ENCODE data around the gene ELMOD3.

- TF ChIP-seq CTCF (IDR thresholded peaks at IDR 0.05; ENCODE audit: control extremely low read depth in 1 of 3, insufficient read depth in 1 of 3, low read depth in 1 of 3, low read length in 3 of 3) (no peak), E2F6 (IDR thresholded peaks at IDR 0.05) (no peak), POLR2A (IDR thresholded peaks at IDR 0.05; ENCODE audit: control extremely low read depth in 1 of 2, low read depth in 2 of 2, low read length in 2 of 2) (no peak), YY1 (IDR thresholded peaks at IDR 0.05; ENCODE audit: low read depth, low read length) (no peak), CTBP2 (IDR thresholded peaks at IDR 0.05; ENCODE audit: borderline replicate concordance, insufficient read depth, insufficient read length, low read length) (no peak), EZH2 (IDR thresholded peaks at IDR 0.05; ENCODE audit: low read depth, low read length, severe bottlenecking) (no peak), RNF2 (IDR thresholded peaks at IDR 0.05; ENCODE audit: borderline replicate concordance, low read depth, low read length, missing control alignments, poor library complexity, severe bottlenecking) (no peak), CHD2 (IDR thresholded peaks at IDR 0.05; ENCODE audit: low read length) (no peak)
These were observed 29.3 kb downstream of the ELMOD3 start for GRCh38 chr2:85383850-85384249.

All from H1 (cell line).